GM15510 (cell line): ENCODE measurements around the gene SDK1.

Experiments used
- POLR2A ChIP-seq: IDR thresholded peaks from 3 replicates; pipeline ENCODE4 v1.6.1; 2011; ENCODE audit warnings: borderline replicate concordance; ENCODE audit not compliant: insufficient read length; ENCODE audit errors: extremely low read depth

Gene SDK1

DNA sequence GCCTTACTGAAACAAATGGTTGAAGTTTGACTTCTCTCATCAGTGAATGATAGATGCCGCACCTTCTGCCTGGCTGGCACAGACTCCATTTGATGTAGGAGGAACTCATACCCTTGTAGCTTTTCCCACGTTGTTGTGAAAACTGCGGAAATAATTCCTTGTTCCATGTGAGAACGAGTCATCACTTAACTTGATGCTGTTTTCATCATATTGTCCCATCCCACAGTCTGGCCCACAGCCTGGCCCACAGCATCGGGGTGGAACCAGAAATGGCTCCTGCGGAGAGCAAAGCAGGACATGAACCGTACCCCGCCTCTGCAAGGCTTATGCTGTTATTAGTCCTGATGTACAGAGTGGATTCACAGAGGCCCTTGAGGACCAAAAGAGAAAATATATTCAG lies 587.0 kb downstream of the SDK1 start:
- TF ChIP-seq POLR2A, result no peak

DNA sequence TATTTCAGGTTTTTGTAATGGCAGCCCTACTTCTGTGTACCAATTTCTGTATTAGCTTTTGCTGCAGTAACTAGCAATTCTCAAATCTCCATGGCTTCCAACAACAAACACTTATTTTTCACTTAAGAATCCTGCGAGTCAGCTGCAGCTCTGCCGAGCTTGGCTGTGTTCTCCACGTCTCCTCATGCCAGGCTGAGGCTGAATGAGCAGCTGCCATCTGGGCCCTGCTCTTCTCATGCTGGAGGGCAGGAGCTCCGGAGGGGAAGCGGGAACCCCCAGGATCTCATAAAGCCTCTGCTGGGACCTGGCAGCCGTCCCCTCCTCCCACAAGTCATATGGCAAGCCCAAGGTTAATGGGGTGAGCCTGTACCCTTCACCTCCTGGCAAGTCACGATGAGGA lies 591.1 kb downstream of the SDK1 start:
- no peak for TF ChIP-seq POLR2A

DNA sequence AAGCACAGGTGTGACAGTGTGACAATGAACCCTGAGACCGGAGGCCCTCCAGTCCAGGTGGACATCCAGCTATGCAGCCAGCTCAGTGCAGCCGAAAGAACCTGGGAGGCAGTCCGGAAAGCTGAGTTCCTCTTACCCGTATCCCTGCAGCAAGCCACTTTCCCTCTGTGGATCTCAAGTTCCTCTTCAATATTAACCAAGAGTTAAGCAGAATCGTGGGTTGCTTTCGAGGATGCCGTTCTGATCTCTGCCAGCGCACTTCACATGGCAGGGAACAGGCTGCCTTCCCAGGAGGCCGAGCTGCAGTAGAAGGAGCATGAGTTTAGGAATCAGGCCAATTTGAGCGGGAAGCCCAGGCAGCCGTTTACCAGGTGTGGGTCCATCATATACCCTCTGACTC lies 591.6 kb downstream of the SDK1 start:
- no peak for TF ChIP-seq POLR2A

DNA sequence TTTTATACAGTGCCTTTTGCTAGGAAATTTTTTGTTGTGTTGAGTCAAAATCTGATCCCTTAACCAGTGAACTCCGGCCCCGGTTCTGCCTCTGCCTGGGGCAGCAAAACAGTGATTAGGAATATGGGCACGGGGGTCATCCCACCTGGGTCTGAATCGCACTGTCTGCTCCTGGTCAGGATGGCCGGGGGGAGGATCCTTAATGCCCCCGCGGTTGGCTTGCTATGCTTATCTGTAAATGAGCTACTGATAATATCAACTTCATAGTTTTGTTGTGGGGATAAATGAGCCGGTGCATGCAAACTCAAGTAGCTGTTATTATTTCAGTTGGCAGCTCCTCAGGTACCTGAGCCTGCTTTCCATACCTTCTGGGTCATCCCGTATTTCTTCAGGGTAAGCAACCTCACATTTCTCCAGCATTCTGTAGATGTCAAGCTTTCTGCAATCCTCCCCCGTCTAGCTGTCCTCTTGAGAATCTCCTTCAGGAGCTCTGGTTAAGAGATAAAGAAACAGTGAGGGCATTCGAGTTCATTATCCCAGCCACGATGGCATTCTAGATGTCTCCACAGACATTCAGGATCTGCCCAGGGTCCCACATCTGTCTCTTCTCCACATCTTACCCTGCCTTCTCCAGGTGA lies 592.2 kb downstream of the SDK1 start:
- no peak for TF ChIP-seq POLR2A

DNA sequence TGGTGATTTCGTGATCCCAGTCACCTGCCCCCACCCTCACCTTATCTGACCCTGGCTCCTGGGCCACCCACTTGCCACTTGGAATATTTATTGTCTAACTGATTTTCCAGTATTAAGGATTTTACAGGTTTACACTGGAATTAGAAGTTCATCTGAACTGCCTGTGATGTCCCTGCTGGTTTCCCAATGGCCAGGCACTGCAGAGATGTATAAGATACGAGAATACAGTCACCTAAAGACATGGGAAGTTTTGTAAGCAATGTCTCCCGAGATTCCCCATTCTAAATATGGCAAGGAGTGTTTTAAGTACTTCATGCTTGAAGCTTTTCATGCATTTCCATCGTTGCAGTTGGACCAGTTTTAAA lies 592.7 kb downstream of the SDK1 start:
- TF ChIP-seq POLR2A, result no peak

DNA sequence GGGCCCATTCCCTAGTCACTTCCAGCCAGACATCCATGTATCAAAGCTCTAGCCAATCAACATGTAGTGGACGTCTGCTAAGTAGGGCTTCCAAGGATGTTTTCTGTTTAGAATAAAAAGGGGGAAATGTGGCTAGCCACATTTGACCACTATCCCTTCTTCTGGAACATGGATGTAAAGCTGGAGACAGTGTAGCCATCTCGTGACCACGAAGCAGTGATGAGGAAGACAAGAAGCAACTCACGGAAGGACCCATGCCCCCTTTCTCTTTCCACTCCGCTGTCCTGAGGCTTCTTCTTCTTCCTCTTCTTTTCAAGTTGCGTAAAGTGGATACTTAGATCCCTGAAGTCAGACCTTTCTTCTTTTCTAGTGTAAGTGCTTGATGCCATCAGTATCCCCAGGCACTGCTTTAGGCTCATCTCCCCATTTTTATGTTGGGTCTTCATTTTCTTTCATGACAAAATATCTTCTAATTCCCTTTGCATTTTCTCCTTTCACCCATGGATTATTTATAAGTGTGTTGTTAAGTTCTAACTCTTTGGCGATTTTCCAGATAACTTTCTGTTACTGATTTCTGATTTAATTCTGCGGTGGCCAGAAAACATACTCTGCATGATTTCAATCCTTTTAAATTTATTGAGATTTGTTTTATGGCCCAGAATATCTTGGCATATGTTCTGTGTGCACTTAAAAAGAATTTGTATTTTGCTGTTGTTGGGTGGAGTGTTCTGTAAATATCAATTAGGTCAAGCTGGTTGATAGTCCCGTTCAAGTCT lies 594.5 kb downstream of the SDK1 start:
- TF ChIP-seq POLR2A, result no peak

DNA sequence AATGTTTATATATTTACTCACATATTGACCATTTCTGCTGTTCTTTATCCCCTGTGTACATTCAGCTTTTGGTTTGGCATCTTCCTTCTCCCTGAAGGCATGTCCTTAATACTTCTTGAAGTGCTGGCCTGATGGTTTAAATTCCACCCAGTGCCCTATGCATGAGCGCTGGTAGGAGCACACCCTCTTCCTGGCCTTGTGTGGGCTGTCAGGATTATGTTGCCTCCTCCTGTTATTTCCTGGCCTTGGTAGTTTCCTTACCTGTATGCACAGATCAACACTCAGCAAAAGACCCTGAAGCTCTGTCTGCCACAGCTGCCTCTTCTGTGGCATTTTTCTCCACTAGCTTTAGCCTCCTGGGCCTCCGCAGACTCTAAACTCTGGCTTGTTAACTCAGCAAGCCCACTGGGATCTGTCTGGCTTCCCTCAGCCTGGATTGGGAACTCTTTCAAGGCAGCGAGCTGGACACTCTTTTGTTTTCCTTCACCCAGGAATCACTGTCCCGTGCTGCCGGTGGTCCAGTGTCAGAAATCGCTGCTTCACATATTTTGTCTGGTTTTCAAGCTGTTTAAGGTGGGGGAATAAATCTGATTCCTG lies 595.2 kb downstream of the SDK1 start:
- TF ChIP-seq POLR2A, result no peak

DNA sequence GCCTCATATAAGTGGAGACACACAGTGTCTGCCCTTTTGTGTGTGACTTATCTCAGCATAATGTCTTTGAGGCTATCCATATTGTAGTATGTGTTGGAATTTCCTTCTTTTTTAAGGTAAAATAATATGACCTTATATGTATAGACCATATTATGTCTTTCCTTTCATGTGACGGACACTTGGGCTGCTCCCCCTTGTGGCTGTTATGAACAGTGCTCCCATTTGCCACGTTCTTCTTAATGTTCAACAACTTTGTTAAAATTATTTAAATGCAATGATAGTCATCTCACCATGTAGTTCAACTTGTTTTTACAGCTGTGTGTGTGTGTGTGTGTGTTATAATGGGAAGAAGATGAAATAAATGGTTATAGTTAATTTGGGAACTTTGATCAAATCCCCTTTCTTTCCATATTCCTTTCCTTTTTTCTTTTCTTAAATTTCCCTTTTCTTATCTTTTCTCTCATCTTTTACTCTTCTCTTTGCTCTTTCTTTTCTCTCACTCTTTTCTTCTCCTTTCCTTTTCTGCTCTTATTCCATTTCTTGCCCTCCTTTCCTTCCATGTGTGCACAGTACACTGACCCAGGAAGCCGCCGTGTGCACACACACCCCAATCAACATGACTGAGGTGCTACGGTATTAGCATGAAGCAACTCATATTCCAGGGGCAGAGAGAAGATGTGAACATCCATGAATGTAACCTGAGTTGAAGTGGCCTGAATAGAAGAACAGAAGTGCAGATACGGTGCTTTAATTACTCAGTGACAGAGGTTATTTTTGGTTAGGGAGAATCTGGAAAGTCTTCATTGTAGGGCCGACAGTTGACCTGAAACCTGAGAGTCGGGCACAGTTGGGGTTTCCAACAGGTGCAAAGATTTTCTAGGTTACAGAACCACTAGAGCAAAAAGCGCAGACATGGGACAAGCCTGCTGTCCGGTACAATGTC lies 596.6 kb downstream of the SDK1 start:
- TF ChIP-seq POLR2A, result no peak

DNA sequence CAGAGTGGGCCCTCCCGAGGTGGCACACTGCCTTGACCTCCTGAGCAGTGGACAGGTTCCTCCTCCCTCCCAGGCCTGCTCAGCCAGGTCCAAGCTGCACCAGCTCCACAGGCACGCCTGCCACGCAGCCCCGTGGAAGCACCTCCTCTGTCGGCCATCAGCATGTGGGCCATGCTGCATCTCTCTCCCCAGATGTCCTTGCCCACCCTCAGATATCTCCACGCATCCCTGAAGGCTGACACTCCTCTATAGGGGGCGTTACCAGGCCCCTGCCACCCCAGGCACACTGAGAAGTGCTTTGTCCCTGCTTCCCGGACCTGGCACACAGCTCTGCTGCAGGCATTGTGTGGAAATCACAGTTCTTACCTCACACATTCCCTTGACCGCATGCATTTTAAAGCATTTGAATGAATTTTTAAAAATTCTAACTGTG lies 598.5 kb downstream of the SDK1 start:
- TF ChIP-seq POLR2A, result no peak

DNA sequence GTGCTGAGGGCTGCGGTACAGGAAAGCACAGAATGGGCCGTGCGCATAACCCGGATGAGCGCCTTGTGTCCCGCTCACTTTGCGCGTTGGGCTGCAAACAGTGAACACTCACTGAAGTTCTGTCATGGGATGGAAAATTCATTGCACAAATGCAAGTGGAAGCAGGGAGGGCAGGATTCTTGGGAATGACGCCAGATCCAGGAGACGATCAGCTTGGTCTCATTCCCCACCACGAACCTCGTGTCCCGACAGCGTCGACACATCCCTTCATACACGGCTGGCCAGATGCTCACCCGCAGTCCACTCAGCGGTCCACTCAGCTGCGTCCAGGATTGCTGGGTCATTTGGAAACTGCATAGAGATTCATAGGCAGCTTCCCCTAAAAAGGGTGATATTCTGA lies 607.1 kb downstream of the SDK1 start:
- TF ChIP-seq POLR2A, result no peak

DNA sequence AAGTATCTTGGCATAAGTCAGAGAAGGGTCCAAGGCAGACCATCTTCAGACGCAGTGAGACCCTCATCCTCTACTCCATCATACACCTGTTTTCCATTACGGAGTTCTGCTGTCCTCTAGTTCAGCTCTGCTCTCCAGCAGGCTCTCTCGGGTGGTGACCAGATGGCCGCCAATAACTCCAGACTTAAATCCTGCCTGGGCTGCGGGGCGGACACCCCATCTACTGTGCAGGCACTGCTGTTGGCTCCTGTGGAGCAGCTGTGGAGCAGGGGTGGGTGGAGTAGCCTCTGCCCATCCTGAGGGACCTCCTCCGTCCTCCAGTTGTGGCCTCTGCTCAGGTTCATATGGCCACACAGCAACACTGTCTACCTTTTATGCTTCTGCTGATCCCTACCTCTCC lies 608.1 kb downstream of the SDK1 start:
- no peak for TF ChIP-seq POLR2A

DNA sequence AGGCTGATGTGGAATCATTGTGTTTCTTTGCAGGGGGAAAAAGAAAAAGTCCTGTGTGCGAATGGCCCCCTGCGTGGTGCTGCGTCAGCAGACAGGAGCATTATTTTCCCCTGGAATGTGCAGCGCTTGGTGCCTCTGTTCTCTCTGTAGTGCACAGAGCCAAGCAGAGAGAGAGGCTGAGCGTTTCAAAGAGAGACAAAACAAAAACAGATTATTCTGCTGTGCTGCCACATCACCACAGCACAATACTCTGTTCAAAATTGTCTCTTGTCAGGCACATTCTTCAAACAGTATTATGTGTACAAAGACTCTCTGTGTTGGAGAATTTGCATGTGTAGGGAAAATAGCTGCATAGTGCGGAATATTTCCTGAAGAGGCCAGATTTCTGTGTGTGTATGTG lies 609.0 kb downstream of the SDK1 start:
- no peak for TF ChIP-seq POLR2A

DNA sequence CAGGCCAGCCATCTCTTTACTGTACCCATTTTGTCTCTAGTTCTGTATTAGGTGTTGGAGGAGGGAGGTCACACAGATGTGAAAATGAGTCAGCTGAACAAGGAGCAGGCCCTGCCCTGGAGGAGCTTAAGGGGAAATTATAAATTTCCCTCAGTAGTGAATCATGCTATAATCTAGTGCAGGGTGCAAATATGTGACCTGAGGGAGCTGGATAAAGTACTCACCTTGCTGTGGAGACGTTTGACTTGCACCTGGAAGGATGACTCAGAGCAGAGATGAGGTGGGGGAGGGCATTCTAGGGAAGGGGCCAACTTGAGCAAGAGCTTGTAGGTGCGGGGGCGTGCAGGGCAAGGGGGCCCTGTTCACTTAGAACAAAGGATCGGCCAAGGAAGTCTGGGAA lies 610.6 kb downstream of the SDK1 start:
- TF ChIP-seq POLR2A, result no peak

DNA sequence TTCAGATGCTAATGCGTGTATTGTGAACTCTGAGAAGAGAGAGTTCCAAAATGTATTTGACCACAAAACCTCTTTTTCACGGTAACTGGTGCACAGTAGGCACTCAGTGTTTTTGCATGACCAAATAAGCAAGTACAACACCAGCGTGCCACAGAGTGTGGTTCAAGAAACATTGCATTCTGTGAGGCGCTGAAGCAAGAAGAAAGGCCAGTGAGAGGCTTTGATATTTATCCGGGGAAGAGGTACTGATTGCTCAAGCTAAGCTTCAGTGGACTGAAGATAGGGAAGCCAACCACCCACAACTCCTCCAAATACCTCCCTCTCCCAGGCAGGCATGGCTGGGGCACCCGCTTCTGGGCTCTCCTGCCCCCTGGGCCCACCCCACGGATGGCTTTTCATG lies 611.2 kb downstream of the SDK1 start:
- no peak for TF ChIP-seq POLR2A
